ENCODE measurements around the gene AMZ1.
A peak's percentile ranks its signal among the peaks of the same experiment; 100 is the strongest.

AMZ1 gene

GRCh38 chr7:2758673-2759616 lies 70.9 kb downstream of the AMZ1 start:
- no peak for DNase-seq
- in situ Hi-C loops (cut with MboI; ENCODE audit: low pct_unique_long_range_greater_than_20kb, low sequenced_read_pairs) = no loop called here

- no peak for DNase-seq
- in situ Hi-C loops (cut with MboI; ENCODE audit: low pct_unique_long_range_greater_than_20kb, low sequenced_read_pairs) = no loop called here
These were observed 71.7 kb downstream of the AMZ1 start for GRCh38 chr7:2759736-2760097.

- in situ Hi-C loops (cut with MboI; ENCODE audit: low pct_unique_long_range_greater_than_20kb, low sequenced_read_pairs) = no loop called here
- DNase-seq = peak; percentile 62
These were observed 72.3 kb downstream of the AMZ1 start for GRCh38 chr7:2760098-2760889.

- DNase-seq = no peak
These were observed 73.2 kb downstream of the AMZ1 start for GRCh38 chr7:2761131-2761624.

GRCh38 chr7:2761801-2762497 lies 73.9 kb downstream of the AMZ1 start:
- DNase-seq = no peak
- in situ Hi-C loops (cut with MboI; ENCODE audit: low pct_unique_long_range_greater_than_20kb, low sequenced_read_pairs) = no loop called here

More at GRCh38 chr7:2761131-2761624, 73.2 kb downstream of the AMZ1 start:
- in situ Hi-C loops (cut with MboI; ENCODE audit: low pct_unique_long_range_greater_than_20kb, low sequenced_read_pairs) = no loop called here

- no peak for DNase-seq
- in situ Hi-C loops (cut with MboI; ENCODE audit: low pct_unique_long_range_greater_than_20kb, low sequenced_read_pairs) = no loop called here
These were observed 75.6 kb downstream of the AMZ1 start for GRCh38 chr7:2763597-2763996.

- DNase-seq = no peak
- in situ Hi-C loops (cut with MboI; ENCODE audit: low pct_unique_long_range_greater_than_20kb, low sequenced_read_pairs) = no loop called here
These were observed 76.6 kb downstream of the AMZ1 start for GRCh38 chr7:2764621-2765020.
